ENCODE data around the gene CRYGN. TPM values are rescaled to one million over a fixed set of nuclear protein-coding genes. Genes with fewer than 3 reads are reported as not detected.

CRYGN gene
- polyA plus RNA-seq, 1 donor (not counting 4 experiments of a cell fraction or from before 2014, with no cell fraction given): not detected

- dilution Hi-C loops (cut with MboI; ENCODE audit: extremely low pct_ligation_motif_present, low sequenced_read_pairs): no loop called here
- TF ChIP-seq CTCF (optimal IDR thresholded peaks at IDR 0.05 in 1 of 3, IDR thresholded peaks at IDR 0.05 in 1 of 3, conservative IDR thresholded peaks at IDR 0.05 in 1 of 3; ENCODE audit: extremely low read depth in 1 of 3, insufficient read depth in 2 of 3, low read length in 3 of 3): no peak
- peak; percentile 88 for TF ChIP-seq EZH2 (IDR thresholded peaks at IDR 0.05; ENCODE audit: low read length)
- no peaks in the 10 kb centered on the region for H3K9me1 ChIP-seq (ENCODE audit: control insufficient read depth, extremely low read depth, insufficient read depth, low read length)
- no peak within 1 kb of the TSS for H2AFZ ChIP-seq (ENCODE audit: control insufficient read depth, low read length)
- no peak within 1 kb of the TSS for H3K9ac ChIP-seq (ENCODE audit: control insufficient read depth, extremely low read depth, insufficient read depth, low read length)
- H3K4me2 ChIP-seq (ENCODE audit: control insufficient read depth, extremely low read depth, insufficient read depth, low read depth, low read length): no peak within 1 kb of the TSS
- FAIRE-seq (no peak), DNase-seq (ENCODE audit: low read depth, low spot score) (no peak)
- no peak within 1 kb of the TSS for H3K4me3 ChIP-seq (ENCODE audit: control insufficient read depth in 2 of 3, extremely low read depth in 1 of 3, insufficient read depth in 2 of 3, low read depth in 1 of 3, low read length in 3 of 3)
- H3K27me3 ChIP-seq (ENCODE audit: control insufficient read depth, extremely low read depth, insufficient read depth, low read length): peaks cover 58% of the 10 kb centered on the region
- no peaks in the 10 kb centered on the region for H3K9me3 ChIP-seq (ENCODE audit: control insufficient read depth, low read depth, low read length)
- no peaks in the 10 kb centered on the region for H3K4me1 ChIP-seq (ENCODE audit: control insufficient read depth, extremely low read depth, insufficient read depth, low read length)
- H3K36me3 ChIP-seq (ENCODE audit: control insufficient read depth in 2 of 2, extremely low read depth in 1 of 2, insufficient read depth in 2 of 2, low read length in 2 of 2): no peaks in the 10 kb centered on the region
- H3K27ac ChIP-seq (ENCODE audit: control insufficient read depth, insufficient read depth, low read length): no peak within 1 kb of the TSS
- peaks cover 3% of the 10 kb centered on the region for H4K20me1 ChIP-seq (ENCODE audit: control insufficient read depth, extremely low read depth, insufficient read depth, low read length)
- no peaks in the 10 kb centered on the region for H3K79me2 ChIP-seq (ENCODE audit: control insufficient read depth, insufficient read depth, low read length)
Measured at GRCh38 chr7:151409667-151410404, 30.1 kb downstream of the CRYGN start, which contains the start of gene WDR86. WDR86 (minus strand) TSS chr7:151410038; CDS start chr7:151409589, 449 bp downstream.

GRCh38 chr7:151408839-151409666 lies 30.9 kb downstream of the CRYGN start:
- dilution Hi-C loops (cut with MboI; ENCODE audit: extremely low pct_ligation_motif_present, low sequenced_read_pairs): no loop called here
- Histone ChIP-seq H3K36me3 (ENCODE audit: control insufficient read depth in 2 of 2, extremely low read depth in 1 of 2, insufficient read depth in 2 of 2, low read length in 2 of 2) (no peaks in the 10 kb centered on the region), H2AFZ (ENCODE audit: control insufficient read depth, low read length) (no peak overlapping the region), H4K20me1 (ENCODE audit: control insufficient read depth, extremely low read depth, insufficient read depth, low read length) (peaks cover 3% of the 10 kb centered on the region), H3K9me3 (ENCODE audit: control insufficient read depth, low read depth, low read length) (no peaks in the 10 kb centered on the region), H3K4me1 (ENCODE audit: control insufficient read depth, extremely low read depth, insufficient read depth, low read length) (no peaks in the 10 kb centered on the region), H3K9me1 (ENCODE audit: control insufficient read depth, extremely low read depth, insufficient read depth, low read length) (no peaks in the 10 kb centered on the region), H3K4me2 (ENCODE audit: control insufficient read depth, extremely low read depth, insufficient read depth, low read depth, low read length) (no peak overlapping the region), H3K79me2 (ENCODE audit: control insufficient read depth, insufficient read depth, low read length) (no peaks in the 10 kb centered on the region), H3K9ac (ENCODE audit: control insufficient read depth, extremely low read depth, insufficient read depth, low read length) (no peak overlapping the region), H3K27me3 (ENCODE audit: control insufficient read depth, extremely low read depth, insufficient read depth, low read length) (peaks cover 55% of the 10 kb centered on the region), H3K27ac (ENCODE audit: control insufficient read depth, insufficient read depth, low read length) (no peak overlapping the region), H3K4me3 (ENCODE audit: control insufficient read depth in 2 of 3, extremely low read depth in 1 of 3, insufficient read depth in 2 of 3, low read depth in 1 of 3, low read length in 3 of 3) (no peak overlapping the region)
- DNase-seq (ENCODE audit: low read depth, low spot score) (no peak), FAIRE-seq (no peak)
- TF ChIP-seq CTCF (optimal IDR thresholded peaks at IDR 0.05 in 1 of 3, IDR thresholded peaks at IDR 0.05 in 1 of 3, conservative IDR thresholded peaks at IDR 0.05 in 1 of 3; ENCODE audit: extremely low read depth in 1 of 3, insufficient read depth in 2 of 3, low read length in 3 of 3) (no peak), EZH2 (IDR thresholded peaks at IDR 0.05; ENCODE audit: low read length) (peak; percentile 90)

Measured in keratinocyte (primary cell).